Subcutaneous abdominal adipose tissue (tissue), 5 donors: Measurements from ENCODE around the gene CEACAM8.
"Not testable (repeated sequence)": the region's sequence is repeated elsewhere in the genome, so short reads cannot be mapped to it uniquely, and the experiment has no call there.

Experiments used
- H3K27ac ChIP-seq: one replicate; pipeline ENCODE4 v1.7.0; 2013; ENCODE audit warnings: low read depth, mild to moderate bottlenecking, inconsistent platforms, low read length, moderate library complexity
- H3K27me3 ChIP-seq, 5 donors: one replicate each; pipeline ENCODE4 v1.7.0; 2013; ENCODE audit warnings: low read length in 5 of 5, inconsistent platforms in 1 of 5; ENCODE audit not compliant: control insufficient read depth in 5 of 5, insufficient read depth in 4 of 5
- H3K36me3 ChIP-seq, 5 donors: one replicate each; pipeline ENCODE4 v1.7.0; 2013; ENCODE audit warnings: low read length in 5 of 5; ENCODE audit not compliant: control insufficient read depth in 5 of 5, insufficient read depth in 5 of 5
- H3K4me1 ChIP-seq, 5 donors: one replicate each; pipeline ENCODE4 v1.7.0; 2013; ENCODE audit warnings: low read length in 5 of 5, mild to moderate bottlenecking in 3 of 5, moderate library complexity in 1 of 5; ENCODE audit not compliant: control insufficient read depth in 5 of 5, insufficient read depth in 5 of 5
- H3K4me3 ChIP-seq, 5 donors: one replicate each; pipeline ENCODE4 v1.7.0; 2013; ENCODE audit warnings: low read length in 5 of 5, low read depth in 1 of 5
- H3K9ac ChIP-seq, 5 donors: one replicate each; pipeline ENCODE4 v1.7.0; 2013; ENCODE audit warnings: low read length in 5 of 5, mild to moderate bottlenecking in 4 of 5, moderate library complexity in 3 of 5
- H3K9me3 ChIP-seq, 5 donors: one replicate each; pipeline ENCODE4 v1.7.0; 2013; ENCODE audit warnings: low read length in 5 of 5; ENCODE audit not compliant: control insufficient read depth in 5 of 5
- donor health status: healthy.
- donor health status: healthy.
- donor health status: healthy.
- donor health status: healthy.
- donor health status: healthy.

Gene CEACAM8

GRCh38 chr19:42557386-42557871, 37.3 kb downstream of the CEACAM8 start:
- H3K4me1 ChIP-seq, result peaks cover 0 to 40% (median 37%) of the 10 kb centered on the region in 5 donors
- not testable (repeated sequence) for H3K9me3 ChIP-seq, H3K27ac ChIP-seq, H3K4me3 ChIP-seq, H3K36me3 ChIP-seq, H3K27me3 ChIP-seq, H3K9ac ChIP-seq

- Histone ChIP-seq H3K27ac (no peak overlapping the region), H3K9me3 (no peaks in the 10 kb centered on the region), H3K4me1 (peaks cover 0 to 41% (median 37%) of the 10 kb centered on the region in 5 donors), H3K4me3 (no peak overlapping the region), H3K9ac (no peak overlapping the region), H3K36me3 (no peaks in the 10 kb centered on the region), H3K27me3 (no peaks in the 10 kb centered on the region)
These were observed 38.9 kb downstream of the CEACAM8 start for GRCh38 chr19:42555801-42556200.

- Histone ChIP-seq H3K27me3 (no peaks in the 10 kb centered on the region), H3K9me3 (no peaks in the 10 kb centered on the region), H3K27ac (no peak overlapping the region), H3K9ac (no peak overlapping the region), H3K4me1 (peaks cover 0 to 41% (median 37%) of the 10 kb centered on the region in 5 donors), H3K36me3 (no peaks in the 10 kb centered on the region), H3K4me3 (no peak overlapping the region)
These were observed 39.4 kb downstream of the CEACAM8 start for GRCh38 chr19:42555317-42555716.

GRCh38 chr19:42554046-42554575, 40.6 kb downstream of the CEACAM8 start:
- no peak overlapping the region for H3K9ac ChIP-seq
- H3K27ac ChIP-seq, result no peak overlapping the region
- peaks cover 0 to under 1% (median 0%) of the 10 kb centered on the region in 5 donors for H3K9me3 ChIP-seq
- H3K36me3 ChIP-seq, result no peaks in the 10 kb centered on the region
- no peak overlapping the region for H3K4me3 ChIP-seq
- H3K4me1 ChIP-seq, result peaks cover 0 to 41% (median 33%) of the 10 kb centered on the region in 5 donors
- no peaks in the 10 kb centered on the region for H3K27me3 ChIP-seq

GRCh38 chr19:42553292-42554045, 41.3 kb downstream of the CEACAM8 start:
- Histone ChIP-seq H3K27ac (no peak overlapping the region), H3K4me1 (peaks cover 0 to 41% (median 30%) of the 10 kb centered on the region in 5 donors), H3K9me3 (peaks cover 0 to 3% (median 0%) of the 10 kb centered on the region in 5 donors), H3K36me3 (no peaks in the 10 kb centered on the region), H3K4me3 (no peak overlapping the region), H3K9ac (no peak overlapping the region), H3K27me3 (no peaks in the 10 kb centered on the region)

GRCh38 chr19:42552086-42553065, 42.3 kb downstream of the CEACAM8 start:
- Histone ChIP-seq H3K4me3 (no peak overlapping the region), H3K9me3 (peaks cover 0 to 3% (median 0%) of the 10 kb centered on the region in 5 donors), H3K27ac (no peak overlapping the region), H3K4me1 (peaks cover 2 to 41% (median 30%) of the 10 kb centered on the region in 5 donors), H3K9ac (no peak overlapping the region), H3K36me3 (no peaks in the 10 kb centered on the region), H3K27me3 (peaks cover 0 to 3% (median 0%) of the 10 kb centered on the region in 5 donors)

GRCh38 chr19:42550521-42550920, 44.2 kb downstream of the CEACAM8 start:
- not testable (repeated sequence) for H3K9ac ChIP-seq, H3K27me3 ChIP-seq, H3K4me3 ChIP-seq, H3K27ac ChIP-seq, H3K36me3 ChIP-seq, H3K9me3 ChIP-seq
- peaks cover 2 to 32% (median 27%) of the 10 kb centered on the region in 5 donors for H3K4me1 ChIP-seq

GRCh38 chr19:42549067-42549466, 45.7 kb downstream of the CEACAM8 start:
- H3K27me3 ChIP-seq, H3K9me3 ChIP-seq, H3K36me3 ChIP-seq, H3K27ac ChIP-seq, H3K4me3 ChIP-seq, H3K9ac ChIP-seq: not testable (repeated sequence)
- H3K4me1 ChIP-seq, result peaks cover 2 to 18% (median 12%) of the 10 kb centered on the region in 5 donors

- H3K4me1 ChIP-seq, result peaks cover 2 to 12% (median 7%) of the 10 kb centered on the region in 5 donors
- H3K27me3 ChIP-seq, result peaks cover 0 to 6% (median 0%) of the 10 kb centered on the region in 5 donors
- no peak overlapping the region for H3K9ac ChIP-seq
- no peak overlapping the region for H3K27ac ChIP-seq
- H3K36me3 ChIP-seq, result peaks cover 0 to 2% (median 0%) of the 10 kb centered on the region in 5 donors
- no peak overlapping the region for H3K4me3 ChIP-seq
- H3K9me3 ChIP-seq, result peaks cover 0 to 3% (median 0%) of the 10 kb centered on the region in 5 donors
These were observed 46.2 kb downstream of the CEACAM8 start for GRCh38 chr19:42548552-42548951.
